NT2/D1 (cell line): ENCODE results near the gene CD81.

Source experiments
- SUZ12 ChIP-seq: IDR thresholded peaks from 2 replicates; pipeline ENCODE4 v1.6.1; 2011; ENCODE audit not compliant: insufficient read length, insufficient read depth; ENCODE audit errors: extremely low read depth
- YY1 ChIP-seq: IDR thresholded peaks from 2 replicates; pipeline ENCODE4 v1.6.1; 2011; ENCODE audit not compliant: insufficient read length, insufficient read depth
- ZNF274 ChIP-seq: IDR thresholded peaks from 2 replicates; pipeline ENCODE4 v1.6.1; 2011; ENCODE audit warnings: mild to moderate bottlenecking, low read depth, low read length

DNA sequence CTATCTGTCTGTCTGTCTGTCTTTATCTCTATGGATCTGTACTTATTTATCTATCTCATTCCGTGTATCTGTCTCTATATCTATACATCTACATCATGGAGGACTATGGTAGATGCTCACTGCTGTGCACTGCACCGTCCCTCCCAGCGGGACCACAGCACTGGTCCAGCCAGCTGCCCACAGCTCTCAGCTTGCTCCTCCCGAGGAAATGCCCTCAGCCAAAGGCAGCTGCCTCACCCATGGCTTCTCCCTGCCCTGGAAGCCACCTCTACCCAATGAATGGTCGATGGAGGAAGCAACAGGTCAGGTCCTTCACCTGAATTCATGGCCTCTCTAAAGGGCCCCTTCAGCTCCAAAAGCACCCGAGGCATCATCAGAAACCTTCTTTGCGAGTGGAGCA, 14.7 kb upstream of the CD81 start:
- no peak for TF ChIP-seq ZNF274
- TF ChIP-seq YY1: no peak
- no peak for TF ChIP-seq SUZ12
